ENCODE measurements around the gene PAXIP1.

PAXIP1 gene

DNA sequence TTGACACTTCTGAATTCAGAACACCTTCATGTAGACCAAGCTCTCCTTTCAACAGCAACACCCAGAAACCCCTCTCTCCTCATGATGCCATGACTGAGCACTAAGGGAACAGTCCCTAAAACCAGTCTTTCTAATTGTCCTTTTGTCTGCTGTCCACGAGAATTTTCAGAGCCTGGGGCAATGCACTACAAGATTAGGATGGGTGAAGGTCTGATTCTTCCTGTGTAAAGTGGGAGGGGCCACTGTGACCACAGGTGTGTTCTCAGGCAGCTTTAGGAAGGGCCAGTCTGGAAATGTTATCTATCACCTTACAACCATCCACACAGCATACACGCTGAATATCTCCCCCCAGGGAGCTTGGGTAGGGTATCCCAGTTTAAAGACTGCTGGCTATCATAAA lies 7.9 kb downstream of the PAXIP1 start:
- no peak for DNase-seq (ENCODE audit: low read depth)

DNA sequence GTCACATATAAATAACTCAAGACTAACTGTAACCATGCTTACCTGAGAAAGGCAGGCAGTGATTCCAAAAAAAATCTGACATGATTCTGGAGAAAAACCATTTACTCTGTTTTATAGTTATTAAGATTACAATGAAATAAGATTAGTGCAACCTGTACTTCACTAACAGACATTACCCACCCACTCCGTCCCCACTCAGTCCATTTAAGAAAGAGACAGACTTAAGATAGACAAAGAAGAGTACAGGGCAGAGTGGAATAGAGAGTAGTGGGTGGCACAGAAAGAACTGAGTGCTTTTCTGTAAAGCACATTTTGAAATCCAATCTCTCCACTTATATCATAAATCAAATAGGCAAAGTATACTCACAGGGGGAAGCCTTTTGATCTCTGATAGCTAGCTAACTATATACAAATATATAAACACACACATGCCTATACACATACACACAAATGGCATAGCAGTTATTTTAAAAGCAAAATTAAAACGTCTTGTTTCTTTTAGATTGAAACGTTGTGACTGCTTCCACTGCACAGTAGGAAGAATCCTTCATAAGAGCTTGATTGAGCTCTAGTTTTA lies 11.9 kb downstream of the PAXIP1 start:
- DNase-seq (ENCODE audit: low read depth) = no peak

DNA sequence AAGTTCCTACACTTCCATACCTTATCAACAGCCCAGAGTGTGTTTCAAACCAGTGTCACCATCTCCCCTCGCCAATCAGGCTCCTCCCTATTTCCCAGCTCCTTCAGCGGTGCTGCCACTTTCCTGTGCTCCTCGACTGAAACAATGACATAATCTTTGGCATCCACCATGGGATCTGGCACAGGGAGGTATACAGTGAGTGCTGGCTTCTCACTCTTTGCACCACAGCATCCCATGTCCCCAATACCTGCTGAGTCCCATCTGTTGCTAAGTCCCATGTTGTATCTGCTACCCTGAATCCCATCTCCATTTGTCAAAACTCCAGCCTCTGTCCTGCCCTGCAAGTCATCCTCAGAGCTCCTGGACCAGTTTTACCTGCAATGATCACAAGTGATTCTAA lies 15.4 kb downstream of the PAXIP1 start:
- DNase-seq (ENCODE audit: low read depth) = no peak

DNA sequence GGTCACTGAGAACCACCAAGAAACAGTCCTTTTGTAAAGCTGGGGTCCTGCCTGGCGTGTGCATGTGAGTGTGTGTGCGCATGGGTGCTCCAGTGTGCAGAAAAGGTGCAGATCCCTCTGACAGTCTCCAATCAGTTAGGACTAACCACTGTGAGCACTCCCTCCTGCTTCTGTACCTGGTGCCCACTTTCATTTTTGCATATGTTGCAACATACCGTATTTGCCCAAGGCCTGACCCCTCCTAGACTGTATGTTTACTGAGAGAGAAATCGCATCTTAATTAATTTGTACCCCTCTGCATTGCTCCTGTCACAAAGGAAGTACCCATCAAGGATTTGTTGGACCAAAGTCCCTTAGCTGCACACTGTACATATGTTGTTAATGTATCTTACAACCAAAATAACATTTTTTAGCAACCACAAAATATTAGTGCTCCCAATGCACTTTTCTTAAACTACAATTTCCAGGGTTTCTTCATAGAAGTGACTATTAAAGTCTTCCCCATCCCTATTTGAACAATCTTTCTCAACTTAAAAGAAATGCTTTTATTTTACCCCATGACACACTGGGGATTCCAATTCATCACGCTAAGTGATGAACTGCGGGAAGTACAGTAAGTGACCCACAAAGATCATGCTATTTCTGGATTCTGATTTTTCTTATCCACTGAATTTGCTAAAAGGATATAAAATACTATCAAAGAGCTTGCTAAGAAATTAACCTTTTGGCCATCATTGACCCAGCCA lies 16.6 kb downstream of the PAXIP1 start:
- DNase-seq (ENCODE audit: low read depth) = no peak

GRCh38 chr7:154985230-154985629 lies 17.7 kb downstream of the PAXIP1 start:
- no peak for DNase-seq (ENCODE audit: low read depth)

GRCh38 chr7:154984601-154985188 lies 18.2 kb downstream of the PAXIP1 start:
- DNase-seq (ENCODE audit: low read depth) = no peak

DNA sequence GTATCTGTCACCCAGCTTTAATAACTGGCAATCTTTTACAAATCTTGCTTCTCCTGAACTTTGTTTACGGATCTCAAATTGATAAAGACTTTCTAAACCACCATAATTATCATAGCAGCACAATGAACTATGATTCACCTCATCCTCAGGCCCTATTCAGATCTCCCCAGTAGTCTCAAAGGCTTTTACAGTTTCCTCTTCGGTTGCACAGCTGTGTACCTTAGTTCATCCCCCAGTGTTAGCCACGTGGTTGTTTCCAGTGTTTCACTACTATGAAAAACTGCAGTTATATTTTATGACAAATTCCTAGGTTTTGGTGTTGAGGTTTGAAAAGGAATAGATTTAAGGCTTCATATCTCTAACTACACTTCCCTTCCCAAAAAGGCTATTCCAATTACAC lies 24.9 kb downstream of the PAXIP1 start:
- no peak for DNase-seq (ENCODE audit: low read depth)

DNA sequence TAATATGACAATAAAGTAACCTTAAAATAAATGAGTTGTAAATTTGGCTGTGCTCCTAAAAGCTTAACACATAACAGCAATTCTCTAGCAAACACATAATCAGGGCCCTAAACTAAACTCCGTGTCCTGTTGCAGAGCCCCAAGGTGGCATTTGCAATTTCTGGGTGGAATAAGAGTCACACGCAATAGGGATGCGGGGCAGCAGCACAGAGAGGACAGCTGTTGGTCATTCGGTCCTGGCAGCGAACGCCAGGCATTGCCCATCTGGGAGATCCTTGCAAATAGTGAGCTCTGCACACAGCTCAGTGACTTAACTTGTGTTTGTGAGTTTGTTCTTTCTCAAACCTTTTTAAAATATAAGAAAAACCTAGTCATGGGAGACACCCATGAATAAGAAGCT lies 25.7 kb downstream of the PAXIP1 start:
- DNase-seq (ENCODE audit: low read depth) = no peak

- DNase-seq (ENCODE audit: low read depth) = no peak
These were observed 26.1 kb downstream of the PAXIP1 start for GRCh38 chr7:154976844-154977243.

DNA sequence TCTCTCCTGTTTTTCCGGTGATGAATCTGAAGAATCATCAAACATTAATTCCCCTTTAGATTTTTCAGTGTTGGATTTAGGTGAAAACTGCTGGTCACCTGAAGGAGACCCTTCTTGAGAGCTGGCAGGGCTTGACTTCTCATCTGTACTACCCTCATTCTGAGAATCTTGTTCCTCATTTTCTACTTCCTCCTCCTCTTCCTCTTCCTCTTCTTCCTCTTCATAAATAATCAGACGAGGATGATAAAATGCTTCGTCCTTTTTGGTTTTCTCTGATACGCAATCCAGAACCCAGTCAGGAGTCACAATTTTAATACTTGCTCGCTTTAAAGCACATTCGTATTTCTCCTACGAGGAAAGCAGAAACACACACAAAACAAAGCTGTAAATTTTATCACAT lies 26.9 kb downstream of the PAXIP1 start:
- DNase-seq (ENCODE audit: low read depth) = no peak

DNA sequence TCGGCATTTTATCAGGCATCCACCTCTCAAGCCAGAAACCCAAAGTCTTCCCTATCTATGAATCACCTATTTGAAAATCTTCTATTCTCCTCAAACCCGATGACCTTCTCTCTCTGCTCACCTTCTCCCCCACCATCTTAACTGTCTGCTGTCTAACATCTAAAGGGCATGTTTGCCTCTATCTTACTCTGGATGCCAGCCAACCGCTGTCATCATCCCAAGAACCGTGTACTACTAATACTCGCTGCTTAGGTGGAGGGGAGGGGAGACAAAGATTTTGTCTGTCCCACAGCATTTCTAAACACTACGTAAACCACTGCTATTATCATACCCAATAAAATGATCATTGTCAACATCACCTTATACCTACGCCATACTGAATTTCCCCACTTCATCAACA lies 29.5 kb downstream of the PAXIP1 start:
- DNase-seq (ENCODE audit: low read depth) = no peak

DNA sequence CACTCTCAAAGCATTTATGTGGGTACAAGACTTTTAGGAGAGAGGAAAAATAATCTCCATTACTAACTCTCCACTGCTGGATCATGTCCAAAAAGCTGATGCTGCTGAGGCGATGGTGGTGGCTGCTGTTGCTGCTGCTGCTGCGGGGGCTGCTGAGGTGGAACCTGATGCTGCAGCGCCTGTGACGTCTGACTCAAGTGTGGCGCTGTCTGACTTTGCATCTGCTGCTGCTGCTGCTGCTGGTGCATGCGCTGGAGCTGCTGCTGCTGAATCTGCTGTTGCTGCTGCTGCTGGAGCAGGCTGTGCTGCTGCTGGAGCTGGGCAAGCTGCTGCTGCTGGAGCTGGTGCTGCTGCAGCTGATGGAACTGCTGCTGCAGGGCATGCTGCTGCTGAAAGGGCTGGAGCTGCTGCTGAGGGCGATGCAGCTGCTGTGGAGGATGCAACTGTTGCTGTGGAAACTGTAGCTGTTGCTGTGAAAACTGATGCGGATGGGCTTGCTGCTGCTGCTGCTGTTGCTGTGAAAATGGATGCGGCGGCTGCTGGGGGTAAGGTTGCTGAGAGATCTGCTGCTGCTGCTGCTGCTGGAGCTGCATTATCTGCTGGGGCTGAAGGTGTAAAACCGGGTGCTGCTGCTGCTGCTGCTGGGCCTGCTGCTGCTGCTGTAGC lies 34.5 kb downstream of the PAXIP1 start:
- DNase-seq (ENCODE audit: low read depth) = no peak

- no peak for DNase-seq (ENCODE audit: low read depth)
These were observed 35.4 kb downstream of the PAXIP1 start for GRCh38 chr7:154967401-154967955.

GRCh38 chr7:154965014-154965413 lies 37.9 kb downstream of the PAXIP1 start:
- DNase-seq (ENCODE audit: low read depth) = no peak

DNA sequence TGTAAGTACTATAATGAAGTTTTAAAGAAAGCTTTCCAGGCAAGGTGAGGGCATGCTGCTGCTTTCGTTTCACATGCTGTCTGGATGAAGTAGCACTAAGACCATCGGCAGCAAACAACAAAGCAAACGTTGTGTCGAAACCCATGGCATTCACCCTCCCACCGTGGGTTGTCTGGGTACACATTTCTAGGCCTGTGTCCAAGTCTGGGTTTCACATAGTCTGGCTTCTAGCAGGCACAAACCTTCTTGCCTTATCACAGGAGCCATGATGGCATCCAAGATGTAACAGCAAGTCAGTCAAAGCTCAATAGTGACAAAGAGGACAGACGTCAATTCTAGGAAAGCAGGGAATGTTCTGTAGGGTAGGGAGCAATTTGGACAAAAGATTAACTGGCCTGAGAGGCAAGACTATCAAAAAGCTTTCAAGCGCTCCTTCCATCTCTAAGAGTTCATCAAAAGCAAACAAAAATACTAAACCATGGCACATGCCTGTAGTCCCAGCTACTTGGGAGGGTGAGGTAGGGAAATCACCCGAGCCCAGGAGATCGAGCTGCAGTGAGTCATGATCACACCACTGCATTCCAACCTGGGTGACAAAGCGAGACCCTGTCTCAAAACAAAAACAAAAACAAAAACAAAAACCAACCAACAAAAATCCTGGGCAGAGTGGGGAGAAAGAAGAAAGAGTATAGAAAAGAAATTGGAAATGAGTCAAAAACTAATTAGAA lies 42.7 kb downstream of the PAXIP1 start:
- DNase-seq (ENCODE audit: low read depth) = no peak

GRCh38 chr7:154956427-154956826 lies 46.5 kb downstream of the PAXIP1 start:
- DNase-seq (ENCODE audit: low read depth) = no peak

DNA sequence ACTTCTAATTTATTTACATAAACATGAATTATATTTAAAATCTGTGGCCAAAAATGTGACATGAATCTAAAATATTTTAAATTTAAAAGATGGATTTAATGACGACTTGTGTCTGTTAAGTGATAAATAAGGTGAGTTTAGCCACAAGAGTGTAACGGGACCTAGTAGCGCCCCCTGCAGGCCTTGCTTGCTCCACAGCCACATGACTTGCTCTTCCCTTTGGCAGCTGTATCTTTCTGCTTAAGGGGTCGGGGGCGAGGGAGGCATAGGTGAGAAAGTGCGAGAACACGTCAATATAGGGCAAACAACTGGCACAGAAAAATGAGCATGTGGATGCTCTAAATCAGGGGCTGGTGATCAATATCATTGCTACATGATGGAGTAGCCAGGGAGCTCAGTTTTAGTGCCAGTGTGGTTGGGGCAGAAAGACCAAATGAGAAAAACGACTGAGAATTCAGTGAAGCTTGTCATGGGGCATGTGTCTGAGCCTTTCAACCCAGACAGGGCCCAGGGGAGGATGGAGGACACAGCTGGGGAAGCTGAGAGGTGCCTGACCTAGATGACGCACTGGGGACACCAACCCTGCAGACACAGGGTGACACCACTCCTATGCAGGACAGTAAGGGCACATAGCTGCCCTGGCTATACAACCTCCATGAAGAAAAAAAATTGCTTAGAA lies 49.8 kb downstream of the PAXIP1 start:
- DNase-seq (ENCODE audit: low read depth) = peak; percentile 51

- no peak for DNase-seq (ENCODE audit: low read depth)
These were observed 52.0 kb downstream of the PAXIP1 start for GRCh38 chr7:154950960-154951359.

GRCh38 chr7:154947604-154948003 lies 55.3 kb downstream of the PAXIP1 start:
- no peak for DNase-seq (ENCODE audit: low read depth)

GRCh38 chr7:154946166-154946565 lies 56.8 kb downstream of the PAXIP1 start:
- no peak for DNase-seq (ENCODE audit: low read depth)

- no peak for DNase-seq (ENCODE audit: low read depth)
These were observed 59.0 kb downstream of the PAXIP1 start for GRCh38 chr7:154943906-154944305.

GRCh38 chr7:154942691-154943090 lies 60.2 kb downstream of the PAXIP1 start:
- DNase-seq (ENCODE audit: low read depth) = no peak
